ENCODE results near the gene CASKIN1.
A peak's percentile ranks its signal among the peaks of the same experiment; 100 is the strongest.

Gene CASKIN1

DNA sequence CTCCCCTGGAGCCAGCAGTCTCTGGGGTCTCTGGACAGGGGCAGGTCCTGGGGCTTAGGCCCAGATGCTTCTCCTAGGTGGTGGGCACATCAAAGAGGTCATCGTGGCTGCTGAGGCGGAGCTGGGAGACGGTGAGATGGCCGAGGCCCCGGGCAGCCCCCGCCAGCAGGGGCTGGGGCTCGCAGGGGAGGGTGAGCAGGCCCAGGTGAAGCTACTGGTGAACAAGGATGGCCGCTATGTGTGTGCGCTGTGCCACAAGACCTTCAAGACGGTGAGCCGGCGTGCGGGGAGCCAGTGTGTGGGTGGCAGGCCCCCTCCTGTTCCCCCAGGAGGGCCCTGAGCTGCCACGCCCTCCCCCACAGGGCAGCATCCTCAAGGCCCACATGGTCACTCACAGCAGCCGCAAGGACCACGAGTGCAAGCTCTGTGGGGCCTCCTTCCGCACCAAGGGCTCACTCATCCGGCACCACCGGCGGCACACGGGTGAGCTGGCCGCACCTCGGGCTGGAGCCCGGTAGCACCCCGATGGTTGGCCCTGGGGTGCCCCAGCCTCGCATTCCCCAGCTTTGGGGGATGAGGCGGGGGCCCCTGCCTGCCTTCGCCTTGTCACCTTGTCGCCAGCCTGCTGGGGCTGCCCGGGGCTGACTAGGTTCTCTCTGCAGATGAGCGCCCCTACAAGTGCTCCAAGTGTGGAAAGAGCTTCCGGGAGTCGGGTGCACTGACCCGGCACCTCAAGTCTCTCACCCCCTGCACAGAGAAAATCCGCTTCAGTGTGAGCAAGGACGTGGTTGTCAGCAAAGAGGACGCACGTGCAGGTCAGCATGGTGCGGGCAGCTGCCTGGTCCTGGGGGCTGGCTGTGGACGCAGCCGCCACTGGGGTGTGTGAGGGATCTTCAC lies 35.9 kb upstream of the CASKIN1 start:
- no peak for DNase-seq (ENCODE audit: low spot score)

- no peak for DNase-seq (ENCODE audit: low spot score)
These were observed 34.9 kb upstream of the CASKIN1 start for GRCh38 chr16:2231016-2231931.

DNA sequence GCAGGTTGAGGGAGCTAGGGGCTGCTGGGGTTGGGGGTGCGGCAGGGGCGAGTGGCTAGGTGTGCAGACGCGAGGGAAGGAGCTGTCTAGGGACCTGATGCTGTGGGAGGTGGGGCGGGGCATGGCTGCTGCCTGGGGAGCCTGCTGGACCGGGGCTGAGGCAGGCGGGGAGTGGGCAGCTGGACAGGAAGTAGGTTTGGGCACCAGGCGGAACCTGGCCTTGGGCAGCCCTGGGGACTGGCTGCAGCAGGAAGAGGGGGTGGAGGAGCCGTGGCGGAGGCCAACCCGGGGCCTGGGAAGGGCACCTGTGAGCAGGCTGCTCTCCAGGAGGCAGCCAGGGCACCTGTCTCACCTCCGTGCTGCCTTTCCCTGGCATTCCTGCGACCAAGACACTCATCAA lies 34.0 kb upstream of the CASKIN1 start:
- no peak for DNase-seq (ENCODE audit: low spot score)

GRCh38 chr16:2229632-2230250 lies 33.3 kb upstream of the CASKIN1 start:
- DNase-seq (ENCODE audit: low spot score): no peak

DNA sequence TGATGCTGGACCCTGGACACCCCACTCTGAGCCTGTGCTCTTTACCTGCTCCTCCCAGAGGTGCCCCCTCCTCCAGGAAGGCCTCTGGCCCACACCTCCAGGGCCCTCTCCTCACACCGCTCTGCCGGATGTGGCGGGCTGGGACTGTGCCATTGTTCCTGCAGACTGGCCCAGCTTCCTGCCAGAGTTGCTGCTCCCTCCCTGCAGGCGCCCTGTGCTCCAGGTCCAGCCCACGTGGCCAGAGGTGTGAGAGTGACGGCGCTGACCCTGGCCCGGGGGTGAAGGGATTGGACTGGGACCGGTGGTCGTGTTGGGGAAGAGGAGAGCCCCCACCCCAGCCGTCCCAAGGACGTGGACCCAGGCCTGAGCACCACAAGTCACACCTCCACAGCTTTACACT lies 32.7 kb upstream of the CASKIN1 start:
- no peak for DNase-seq (ENCODE audit: low spot score)

GRCh38 chr16:2228161-2228824 lies 31.9 kb upstream of the CASKIN1 start:
- no peak for DNase-seq (ENCODE audit: low spot score)

GRCh38 chr16:2226918-2227317 lies 30.5 kb upstream of the CASKIN1 start:
- DNase-seq (ENCODE audit: low spot score): no peak

- peak; percentile 36 for DNase-seq (ENCODE audit: low spot score)
These were observed 29.9 kb upstream of the CASKIN1 start for GRCh38 chr16:2226245-2226793.

DNA sequence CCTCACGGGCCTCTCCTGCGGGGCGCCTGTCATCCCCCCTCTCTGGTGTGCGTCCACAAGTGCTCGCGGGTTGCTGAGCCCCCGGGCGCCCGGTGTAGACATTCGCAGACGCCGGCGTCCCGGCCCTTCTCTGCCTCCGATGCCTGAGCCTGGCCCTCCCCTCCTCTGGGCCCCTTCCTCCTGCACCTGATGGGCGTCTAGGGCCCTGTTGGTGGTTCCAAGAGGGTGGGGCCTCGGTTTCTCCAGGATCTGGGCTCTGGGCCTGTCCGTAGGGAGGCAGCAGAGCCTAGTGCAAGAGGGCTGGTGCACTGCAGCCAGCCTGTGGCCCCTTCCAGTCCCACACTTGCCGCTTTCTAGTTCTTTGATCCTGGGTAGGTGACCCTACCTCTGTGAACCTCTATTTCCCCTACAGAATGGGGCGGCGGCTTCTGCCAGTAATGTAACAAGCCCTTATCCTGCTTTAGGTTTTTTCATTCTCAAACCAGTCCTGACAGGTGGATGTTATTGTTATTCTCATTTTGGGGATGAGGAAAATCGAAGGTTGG lies 27.6 kb upstream of the CASKIN1 start:
- DNase-seq (ENCODE audit: low spot score): peak; percentile 64

- DNase-seq (ENCODE audit: low spot score): peak; percentile 99
These were observed 27.0 kb upstream of the CASKIN1 start, which contains the start of gene E4F1 for GRCh38 chr16:2223221-2223941. TSS of gene E4F1 (plus strand) at chr16:2223591. CDS start at chr16:2223614, 23 bp downstream.

GRCh38 chr16:2216330-2216729 lies 19.9 kb upstream of the CASKIN1 start:
- no peak for DNase-seq (ENCODE audit: low spot score)

DNA sequence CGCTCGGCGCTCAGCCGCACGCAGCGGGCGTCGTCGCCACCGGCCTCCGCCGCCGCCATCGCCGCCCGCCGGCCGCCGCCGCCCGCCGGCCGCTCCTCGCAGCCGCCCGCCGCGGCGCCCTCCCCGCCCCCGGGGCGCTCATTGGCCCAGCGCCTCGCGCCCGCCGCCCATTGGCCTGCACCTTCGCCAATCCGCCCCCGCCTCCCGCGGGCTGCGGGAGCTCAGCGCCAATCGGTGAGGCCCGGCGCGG lies 18.2 kb upstream of the CASKIN1 start, which contains the start of gene PGP:
TSS of gene PGP (minus strand) at position 122 of the 250 bp plus-strand sequence. CDS start at position 59, 63 bp downstream.
- DNase-seq (ENCODE audit: low spot score): no peak

- no peak for DNase-seq (ENCODE audit: low spot score)
These were observed 17.7 kb upstream of the CASKIN1 start for GRCh38 chr16:2213817-2214718.

- no peak for DNase-seq (ENCODE audit: low spot score)
These were observed 16.2 kb upstream of the CASKIN1 start for GRCh38 chr16:2212362-2213324.

- no peak for DNase-seq (ENCODE audit: low spot score)
These were observed 15.5 kb upstream of the CASKIN1 start for GRCh38 chr16:2211923-2212347.

- DNase-seq (ENCODE audit: low spot score): no peak
These were observed 14.3 kb upstream of the CASKIN1 start, which contains the start of gene BRICD5 for GRCh38 chr16:2210386-2211365. TSS of gene BRICD5 (minus strand) at chr16:2210863. CDS start at chr16:2210833, 30 bp downstream.

DNA sequence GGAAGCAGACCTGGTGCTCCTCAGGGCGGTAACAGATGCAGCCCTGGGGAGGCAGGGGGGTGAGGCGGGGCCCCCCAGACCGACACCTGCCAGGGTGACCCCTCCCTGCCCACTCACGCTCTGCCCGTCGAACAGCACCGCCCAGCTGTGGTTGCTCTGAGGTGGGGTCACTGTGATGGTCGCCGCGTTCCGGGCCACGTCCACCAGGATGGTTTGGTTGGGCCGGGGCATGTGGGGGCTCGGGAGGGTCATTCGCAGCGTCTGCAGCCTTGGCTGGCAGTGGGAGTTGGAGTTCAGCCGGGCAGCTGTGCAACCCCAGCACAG lies 13.6 kb upstream of the CASKIN1 start:
- no peak for DNase-seq (ENCODE audit: low spot score)

Measured in SW480 (cell line).